Osteoblast (primary cell): Measurements from ENCODE around the gene OSM. TPM values are rescaled to one million over a fixed set of nuclear protein-coding genes. Genes with fewer than 3 reads are reported as not detected.
A peak's percentile ranks its signal among the peaks of the same experiment; 100 is the strongest.

Experiments
- DNase-seq: peaks from one replicate; pipeline ENCODE4 v3.0.0; 2011; ENCODE audit warnings: low spot score, mixed read lengths; ENCODE audit not compliant: insufficient read length; ENCODE audit errors: missing footprints
- H2AFZ ChIP-seq: 2 replicates; pipeline ENCODE4 v1.6.0; 2011; ENCODE audit warnings: mild to moderate bottlenecking, low read length
- H3K27ac ChIP-seq: 2 replicates; pipeline ENCODE4 v1.5.1; 2011; ENCODE audit warnings: mild to moderate bottlenecking, low read depth, low read length, moderate library complexity
- H3K27me3 ChIP-seq: 2 replicates; pipeline ENCODE4 v1.6.0; 2012; ENCODE audit warnings: mild to moderate bottlenecking, control low read depth, inconsistent platforms, low read length, moderate library complexity; ENCODE audit not compliant: insufficient read depth
- H3K36me3 ChIP-seq: 2 replicates; pipeline ENCODE4 v1.5.1; 2011; ENCODE audit warnings: mild to moderate bottlenecking, low read length, control low read depth, moderate library complexity; ENCODE audit not compliant: insufficient read depth
- H3K4me1 ChIP-seq: 2 replicates; pipeline ENCODE4 v1.5.1; 2011; ENCODE audit warnings: mild to moderate bottlenecking, low read length, control low read depth, moderate library complexity; ENCODE audit not compliant: insufficient read depth
- H3K4me2 ChIP-seq: 2 replicates; pipeline ENCODE4 v1.6.0; 2011; ENCODE audit warnings: mild to moderate bottlenecking, low read length; ENCODE audit not compliant: insufficient read depth
- H3K4me3 ChIP-seq: fragments of 200-600 bp; sonication (generic); 3 replicates; pipeline ENCODE4 v1.5.1; 2012; ENCODE audit warnings: mild to moderate bottlenecking, low read length, inconsistent platforms; ENCODE audit not compliant: insufficient read depth
- H3K79me2 ChIP-seq: 2 replicates; pipeline ENCODE4 v1.6.0; 2012; ENCODE audit warnings: mild to moderate bottlenecking, low read length, control low read depth, inconsistent platforms; ENCODE audit not compliant: insufficient read depth
- H3K9me3 ChIP-seq: 2 replicates; pipeline ENCODE4 v1.5.1; 2011; ENCODE audit warnings: low read depth, low read length, control low read depth
- H4K20me1 ChIP-seq: 2 replicates; pipeline ENCODE4 v1.6.0; 2012; ENCODE audit warnings: mild to moderate bottlenecking, low read length, control low read depth; ENCODE audit not compliant: insufficient read depth
- CTCF ChIP-seq: IDR thresholded peaks from 2 replicates; pipeline ENCODE4 v1.5.1; 2011; ENCODE audit warnings: mild to moderate bottlenecking, low read depth, low read length, moderate library complexity; ENCODE audit errors: extremely low read depth
- total RNA-seq: library from RNA; depleted of rRNA; stranded (reverse); fragments of >200 nt; gene quantifications from 2 replicates; pipeline ENCODE4 v1.2.3, GENCODE V29; 2012

The OSM gene
- total RNA-seq, 1 donor = not detected

GRCh38 chr22:30225220-30225927, 41.3 kb downstream of the OSM start:
- TF ChIP-seq CTCF = no peak
- H2AFZ ChIP-seq = no peak overlapping the region
- H3K27ac ChIP-seq = no peak overlapping the region

GRCh38 chr22:30224161-30224857, 42.3 kb downstream of the OSM start:
- H3K4me1 ChIP-seq = peaks cover 18% of the 10 kb centered on the region
- H3K27ac ChIP-seq = peak overlapping the region; percentile 32
- no peaks in the 10 kb centered on the region for H3K79me2 ChIP-seq
- H3K36me3 ChIP-seq = no peaks in the 10 kb centered on the region
- no peak overlapping the region for H3K4me2 ChIP-seq
- H3K9me3 ChIP-seq = no peaks in the 10 kb centered on the region
- DNase-seq = peak; percentile 85
- H3K4me3 ChIP-seq = no peak overlapping the region
- H4K20me1 ChIP-seq = no peaks in the 10 kb centered on the region
- TF ChIP-seq CTCF = no peak
- no peaks in the 10 kb centered on the region for H3K27me3 ChIP-seq
- peak overlapping the region; percentile 6 for H2AFZ ChIP-seq

More at GRCh38 chr22:30225220-30225927, 41.3 kb downstream of the OSM start:
- Histone ChIP-seq H3K27me3 (no peaks in the 10 kb centered on the region), H3K9me3 (no peaks in the 10 kb centered on the region), H4K20me1 (no peaks in the 10 kb centered on the region), H3K4me1 (peaks cover 18% of the 10 kb centered on the region), H3K4me3 (no peak overlapping the region), H3K4me2 (no peak overlapping the region), H3K79me2 (no peaks in the 10 kb centered on the region), H3K36me3 (no peaks in the 10 kb centered on the region)
- no peak for DNase-seq

- H3K27me3 ChIP-seq = no peaks in the 10 kb centered on the region
- no peaks in the 10 kb centered on the region for H3K79me2 ChIP-seq
- no peak overlapping the region for H3K4me3 ChIP-seq
- no peak for TF ChIP-seq CTCF
- no peaks in the 10 kb centered on the region for H3K36me3 ChIP-seq
- H3K27ac ChIP-seq = no peak overlapping the region
- H3K4me1 ChIP-seq = peaks cover 20% of the 10 kb centered on the region
- no peak for DNase-seq
- H4K20me1 ChIP-seq = no peaks in the 10 kb centered on the region
- peak overlapping the region; percentile 63 for H2AFZ ChIP-seq
- H3K9me3 ChIP-seq = no peaks in the 10 kb centered on the region
- no peak overlapping the region for H3K4me2 ChIP-seq
These were observed 43.3 kb downstream of the OSM start for GRCh38 chr22:30223303-30223702.

- no peaks in the 10 kb centered on the region for H3K27me3 ChIP-seq
- TF ChIP-seq CTCF = no peak
- DNase-seq = no peak
- no peak overlapping the region for H2AFZ ChIP-seq
- no peaks in the 10 kb centered on the region for H3K79me2 ChIP-seq
- no peaks in the 10 kb centered on the region for H3K36me3 ChIP-seq
- no peaks in the 10 kb centered on the region for H4K20me1 ChIP-seq
- H3K9me3 ChIP-seq = no peaks in the 10 kb centered on the region
- H3K27ac ChIP-seq = no peak overlapping the region
- peaks cover 29% of the 10 kb centered on the region for H3K4me1 ChIP-seq
- H3K4me2 ChIP-seq = no peak overlapping the region
- no peak overlapping the region for H3K4me3 ChIP-seq
These were observed 44.3 kb downstream of the OSM start for GRCh38 chr22:30222321-30222720.
